Skeletal muscle tissue (tissue), 4 donors: Measurements from ENCODE around the gene CHCHD6. TPM values are rescaled to one million over a fixed set of nuclear protein-coding genes. Genes with fewer than 3 reads are reported as not detected.
A peak's percentile ranks its signal among the peaks of the same experiment; 100 is the strongest.

Source experiments
- H3K27ac ChIP-seq: one replicate; pipeline ENCODE4 v1.7.0; 2013; ENCODE audit warnings: mild to moderate bottlenecking, low read depth, low read length, inconsistent platforms
- H3K27me3 ChIP-seq, 3 donors: one replicate each; pipeline ENCODE4 v1.7.0; 2013; ENCODE audit warnings: low read length in 3 of 3; ENCODE audit not compliant: control insufficient read depth in 3 of 3, insufficient read depth in 3 of 3
- H3K36me3 ChIP-seq, 3 donors: one replicate each; pipeline ENCODE4 v1.7.0; 2013; ENCODE audit warnings: low read length in 3 of 3; ENCODE audit not compliant: control insufficient read depth in 3 of 3, insufficient read depth in 3 of 3
- H3K4me1 ChIP-seq, 3 donors: one replicate each; pipeline ENCODE4 v1.7.0; 2013; ENCODE audit warnings: low read length in 3 of 3, mild to moderate bottlenecking in 3 of 3; ENCODE audit not compliant: control insufficient read depth in 3 of 3, insufficient read depth in 3 of 3
- H3K4me3 ChIP-seq, 3 donors: one replicate each; pipeline ENCODE4 v1.7.0; 2013; ENCODE audit warnings: low read length in 3 of 3
- H3K9ac ChIP-seq, 3 donors: one replicate each; pipeline ENCODE4 v1.7.0; 2013; ENCODE audit warnings: low read length in 3 of 3, mild to moderate bottlenecking in 3 of 3, moderate library complexity in 2 of 3, low read depth in 1 of 3
- H3K9me3 ChIP-seq, 3 donors: one replicate each; pipeline ENCODE4 v1.7.0; 2013; ENCODE audit warnings: low read length in 3 of 3; ENCODE audit not compliant: control insufficient read depth in 3 of 3
- total RNA-seq: library from RNA; depleted of rRNA; stranded (reverse); fragments of >200 nt; gene quantifications from one replicate; pipeline ENCODE4 v1.2.3, GENCODE V29; 2014
- donor health status: Osteomylitis.

Gene CHCHD6
- total RNA-seq, 1 donor from 2014 or later, result 8.9 TPM

- H3K9me3 ChIP-seq, result no peaks in the 10 kb centered on the region
- peaks cover 4 to 10% (median 10%) of the 10 kb centered on the region in 3 donors for H3K4me1 ChIP-seq
- H3K27ac ChIP-seq, result no peak overlapping the region
- no peaks in the 10 kb centered on the region for H3K36me3 ChIP-seq
- H3K9ac ChIP-seq, result no peak overlapping the region
- H3K27me3 ChIP-seq, result no peaks in the 10 kb centered on the region
- H3K4me3 ChIP-seq, result no peak overlapping the region
Measured at GRCh38 chr3:126851382-126851781, 147.3 kb downstream of the CHCHD6 start.

GRCh38 chr3:126851934-126852333, 147.9 kb downstream of the CHCHD6 start:
- Histone ChIP-seq H3K4me3 (no peak overlapping the region), H3K36me3 (no peaks in the 10 kb centered on the region), H3K9ac (no peak overlapping the region), H3K4me1 (peaks cover 4 to 10% (median 10%) of the 10 kb centered on the region in 3 donors), H3K27ac (no peak overlapping the region), H3K27me3 (no peaks in the 10 kb centered on the region), H3K9me3 (no peaks in the 10 kb centered on the region)

DNA sequence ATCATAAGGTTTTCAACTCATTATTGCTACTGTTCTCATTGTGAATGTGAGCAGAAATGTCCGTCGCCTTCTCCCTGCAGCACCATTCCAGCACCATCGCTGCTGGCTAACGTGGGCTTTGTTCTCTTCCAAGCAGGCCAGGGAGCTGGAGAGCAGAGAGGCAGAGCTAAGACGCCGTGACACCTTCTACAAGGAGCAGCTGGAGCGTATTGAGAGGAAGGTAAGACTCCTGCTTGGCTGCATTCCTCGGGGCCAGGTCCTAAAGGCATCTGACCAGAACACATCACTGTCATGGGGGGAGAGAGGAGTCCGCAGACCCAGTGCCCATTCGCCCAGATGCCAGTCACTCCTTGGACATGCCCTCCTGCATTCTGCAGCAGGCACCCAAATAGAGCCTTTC, 148.5 kb downstream of the CHCHD6 start:
- no peaks in the 10 kb centered on the region for H3K9me3 ChIP-seq
- no peaks in the 10 kb centered on the region for H3K36me3 ChIP-seq
- no peaks in the 10 kb centered on the region for H3K27me3 ChIP-seq
- H3K9ac ChIP-seq, result no peak overlapping the region
- H3K4me1 ChIP-seq, result peaks cover 4 to 10% (median 10%) of the 10 kb centered on the region in 3 donors
- H3K4me3 ChIP-seq, result no peak overlapping the region
- no peak overlapping the region for H3K27ac ChIP-seq

DNA sequence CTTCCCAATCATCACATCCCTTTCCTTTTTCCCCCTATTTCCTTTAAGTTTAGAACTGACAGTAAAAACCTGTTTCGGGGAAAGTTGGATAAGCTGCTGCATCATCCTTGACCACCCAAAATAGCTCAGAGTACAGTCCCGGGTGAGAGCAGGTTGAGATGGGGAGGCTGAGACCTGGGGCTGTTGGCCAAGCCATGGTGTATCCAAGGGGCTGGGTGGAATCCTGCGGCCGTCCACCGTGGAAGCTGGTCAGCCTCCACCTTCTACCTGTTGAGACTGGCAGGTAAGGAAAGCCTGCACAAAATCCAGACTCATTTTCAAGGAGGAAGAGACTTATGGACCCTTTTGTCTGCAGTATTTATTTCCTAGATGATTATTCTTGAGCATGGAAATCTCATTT, 150.6 kb downstream of the CHCHD6 start:
- Histone ChIP-seq H3K27me3 (no peaks in the 10 kb centered on the region), H3K36me3 (no peaks in the 10 kb centered on the region), H3K9me3 (no peaks in the 10 kb centered on the region), H3K9ac (no peak overlapping the region), H3K4me1 (peaks cover 12 to 20% (median 17%) of the 10 kb centered on the region in 3 donors), H3K27ac (no peak overlapping the region), H3K4me3 (no peak overlapping the region)

DNA sequence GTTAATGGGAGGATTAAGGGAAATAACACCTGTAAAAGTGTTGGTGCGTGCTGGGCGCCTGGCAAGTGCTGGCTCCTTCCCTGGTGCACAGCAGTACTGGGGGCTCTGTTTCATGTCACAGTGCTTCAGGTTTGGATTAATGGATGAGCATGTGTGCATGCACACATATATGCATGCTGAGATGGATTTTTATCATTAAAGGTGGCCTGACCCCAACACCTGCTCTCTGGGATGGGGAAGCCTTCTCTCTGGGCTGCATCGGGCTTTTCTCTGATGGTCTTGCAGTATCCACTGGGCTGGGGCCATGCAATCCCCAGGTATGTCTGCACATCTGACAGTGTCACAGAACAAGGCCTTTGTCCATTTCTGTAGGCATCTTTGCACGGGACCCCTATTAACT, 151.3 kb downstream of the CHCHD6 start:
- H3K4me1 ChIP-seq, result peaks cover 12 to 17% (median 14%) of the 10 kb centered on the region in 3 donors
- no peaks in the 10 kb centered on the region for H3K9me3 ChIP-seq
- H3K27ac ChIP-seq, result no peak overlapping the region
- H3K36me3 ChIP-seq, result no peaks in the 10 kb centered on the region
- no peaks in the 10 kb centered on the region for H3K27me3 ChIP-seq
- H3K4me3 ChIP-seq, result no peak overlapping the region
- H3K9ac ChIP-seq, result no peak overlapping the region

GRCh38 chr3:126857928-126858327, 153.9 kb downstream of the CHCHD6 start:
- Histone ChIP-seq H3K27ac (no peak overlapping the region), H3K4me1 (peaks cover 8 to 16% (median 12%) of the 10 kb centered on the region in 3 donors), H3K4me3 (no peak overlapping the region), H3K9me3 (no peaks in the 10 kb centered on the region), H3K27me3 (no peaks in the 10 kb centered on the region), H3K36me3 (no peaks in the 10 kb centered on the region), H3K9ac (no peak overlapping the region)

DNA sequence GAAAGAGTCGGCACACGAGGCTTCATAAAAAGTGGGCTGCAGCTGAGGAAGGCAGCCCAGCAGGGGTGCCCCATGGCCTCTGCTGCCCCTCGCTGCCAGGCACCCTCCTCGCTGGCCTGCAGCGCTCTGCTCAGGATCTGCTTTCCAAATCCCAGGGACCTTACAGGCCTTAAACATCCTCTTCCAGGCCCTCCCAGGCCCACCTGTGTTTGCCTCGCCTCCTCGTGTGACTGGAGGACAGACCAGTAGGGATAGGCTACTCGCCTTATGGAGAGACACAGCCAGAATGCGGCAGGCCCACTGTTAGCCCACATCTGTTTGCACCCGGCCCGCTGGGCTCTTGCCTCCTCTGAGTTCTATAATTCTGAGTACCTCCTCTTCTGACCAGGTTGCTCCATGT, 154.4 kb downstream of the CHCHD6 start:
- H3K9me3 ChIP-seq, result no peaks in the 10 kb centered on the region
- H3K27ac ChIP-seq, result no peak overlapping the region
- peak overlapping the region in 1 of 3 donors; percentile 40 for H3K9ac ChIP-seq
- no peaks in the 10 kb centered on the region for H3K36me3 ChIP-seq
- H3K4me1 ChIP-seq, result peaks cover 8 to 16% (median 12%) of the 10 kb centered on the region in 3 donors
- no peaks in the 10 kb centered on the region for H3K27me3 ChIP-seq
- H3K4me3 ChIP-seq, result no peak overlapping the region

DNA sequence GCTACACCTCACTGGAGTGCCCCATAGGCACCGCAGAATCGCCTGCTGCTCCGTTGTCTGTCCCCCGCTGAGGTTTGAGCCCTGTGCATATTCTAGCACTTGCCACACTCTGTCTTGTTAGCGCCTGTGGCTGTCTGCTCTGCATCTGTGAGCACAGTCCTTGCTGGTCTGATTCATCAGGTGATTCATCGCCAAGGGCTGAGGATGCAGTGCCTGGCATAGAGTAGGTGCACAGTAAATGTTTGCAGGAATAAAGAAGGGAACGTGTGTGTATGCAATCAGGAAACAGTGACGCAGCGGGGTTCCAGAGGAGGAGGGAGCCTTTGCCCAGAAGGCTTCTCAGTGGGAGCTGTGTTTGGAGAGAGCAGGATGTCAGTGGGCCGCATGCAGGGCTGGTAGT, 154.8 kb downstream of the CHCHD6 start:
- no peak overlapping the region for H3K27ac ChIP-seq

GRCh38 chr3:126859415-126860246, 155.6 kb downstream of the CHCHD6 start:
- Histone ChIP-seq H3K4me3 (no peak overlapping the region), H3K27me3 (no peaks in the 10 kb centered on the region), H3K36me3 (peaks cover 0 to 2% (median 2%) of the 10 kb centered on the region in 3 donors), H3K4me1 (peaks cover 8 to 16% (median 12%) of the 10 kb centered on the region in 3 donors), H3K9me3 (no peaks in the 10 kb centered on the region), H3K27ac (no peak overlapping the region), H3K9ac (peak overlapping the region in 1 of 3 donors; percentile 20)

More for the DNA sequence above, 154.8 kb downstream of the CHCHD6 start:
- peaks cover 0 to under 1% (median 0%) of the 10 kb centered on the region in 3 donors for H3K36me3 ChIP-seq
- no peaks in the 10 kb centered on the region for H3K27me3 ChIP-seq
- H3K4me3 ChIP-seq, result no peak overlapping the region
- peak overlapping the region in 1 of 3 donors; percentile 40 for H3K9ac ChIP-seq
- peaks cover 8 to 16% (median 12%) of the 10 kb centered on the region in 3 donors for H3K4me1 ChIP-seq
- no peaks in the 10 kb centered on the region for H3K9me3 ChIP-seq

- no peak overlapping the region for H3K27ac ChIP-seq
- H3K27me3 ChIP-seq, result no peaks in the 10 kb centered on the region
- H3K9ac ChIP-seq, result no peak overlapping the region
- H3K9me3 ChIP-seq, result no peaks in the 10 kb centered on the region
- peaks cover 17 to 24% (median 19%) of the 10 kb centered on the region in 3 donors for H3K4me1 ChIP-seq
- peaks cover 0 to 2% (median 2%) of the 10 kb centered on the region in 3 donors for H3K36me3 ChIP-seq
- H3K4me3 ChIP-seq, result no peak overlapping the region
Measured at GRCh38 chr3:126865736-126866135, 161.7 kb downstream of the CHCHD6 start.
